K562 (cell line): ENCODE measurements around the gene PET100. TPM values are rescaled to one million over a fixed set of nuclear protein-coding genes. Genes with fewer than 3 reads are reported as not detected.

Experiments used
- BMI1 ChIP-seq: fragments of 150-350 bp; IDR thresholded peaks from 2 replicates; pipeline ENCODE4 v1.6.1; 2014; ENCODE audit warnings: low read length
- CBX5 ChIP-seq: IDR thresholded peaks from 2 replicates; pipeline ENCODE4 v1.6.1; 2014; ENCODE audit warnings: low read depth, borderline replicate concordance
- CHD1 ChIP-seq: fragments of 200-600 bp; sonication (generic); IDR thresholded peaks from one replicate; pipeline ENCODE4 v1.6.1; 2012; ENCODE audit warnings: mild to moderate bottlenecking, moderate library complexity, low read length, inconsistent platforms
- CUX1 ChIP-seq: fragments of 200-800 bp; sonication (Bioruptor generic); IDR thresholded peaks from 2 replicates; pipeline ENCODE4 v1.6.1; 2016; ENCODE audit warnings: missing genetic modification characterization, missing compliant biosample characterization
- DMBX1 ChIP-seq: fragments of 250-450 bp; sonication (Bioruptor Pico); IDR thresholded peaks from 2 replicates; pipeline ENCODE4 v1.8.0; 2022; ENCODE audit warnings: inconsistent platforms, mild to moderate bottlenecking, moderate library complexity, borderline replicate concordance
- ETS1 ChIP-seq: conservative IDR thresholded peaks from 2 replicates; pipeline ENCODE4 v1.6.1; 2011; ENCODE audit warnings: low read depth, mild to moderate bottlenecking, low read length; ENCODE audit not compliant: control insufficient read depth
- GTF2F1 ChIP-seq: IDR thresholded peaks from 2 replicates; pipeline ENCODE4 v1.6.1; 2011; ENCODE audit warnings: low read depth, low read length, improper control_type of control experiment
- KDM4B ChIP-seq, 2 experiments: fragments of 450-650 bp in 1 of 2; sonication (generic) in 1 of 2; IDR thresholded peaks; 2 replicates each; pipeline ENCODE4 v1.6.1; 2016 to 2017; ENCODE audit warnings: borderline replicate concordance in 2 of 2, antibody characterized with exemption in 1 of 2, low read depth in 1 of 2, mild to moderate bottlenecking in 1 of 2
- MTF1 ChIP-seq: fragments of 250-450 bp; sonication (Bioruptor Pico); IDR thresholded peaks from 2 replicates; pipeline ENCODE4 v1.9.0; 2021; ENCODE audit warnings: moderate library complexity, mild to moderate bottlenecking, inconsistent platforms, borderline replicate concordance
- MYBL2 ChIP-seq, 2 experiments: fragments of 450-650 bp in 1 of 2; sonication (generic) in 1 of 2; formaldehyde crosslinking in 1 of 2; IDR thresholded peaks; 2 replicates each; pipeline versions ENCODE4 v1.6.1 to v1.8.1; 2017 to 2022; ENCODE audit warnings: borderline replicate concordance in 1 of 2, inconsistent platforms in 1 of 2, low read depth in 1 of 2, mild to moderate bottlenecking in 1 of 2, missing genetic modification reagents in 1 of 2, moderate library complexity in 1 of 2
- NFRKB ChIP-seq: fragments of 450-650 bp; IDR thresholded peaks from 2 replicates; pipeline ENCODE4 v1.6.1; 2016; ENCODE audit warnings: low read depth
- SMAD4 ChIP-seq: fragments of 250-450 bp; sonication (Bioruptor Pico); conservative IDR thresholded peaks from 2 replicates; pipeline ENCODE4 v1.8.0; 2021; ENCODE audit warnings: inconsistent platforms, mild to moderate bottlenecking, moderate library complexity
- SRSF3 ChIP-seq: fragments of 200-400 bp; formaldehyde crosslinking; IDR thresholded peaks from 2 replicates; pipeline ENCODE4 v1.6.1; 2016; ENCODE audit warnings: mild to moderate bottlenecking, low read length, moderate library complexity; ENCODE audit not compliant: insufficient read depth
- SRSF7 ChIP-seq: fragments of 200-400 bp; formaldehyde crosslinking; optimal IDR thresholded peaks from 2 replicates; pipeline ENCODE3; 2017; ENCODE audit warnings: mild to moderate bottlenecking, low read depth, low read length
- STAG1 ChIP-seq: sonication (generic); formaldehyde crosslinking; IDR thresholded peaks from 2 replicates; pipeline ENCODE4 v1.5.0; 2020; ENCODE audit warnings: missing genetic modification reagents, borderline replicate concordance
- TFAP4 ChIP-seq: sonication (generic); formaldehyde crosslinking; IDR thresholded peaks from 2 replicates; pipeline ENCODE4 v1.8.0; 2022; ENCODE audit warnings: missing genetic modification reagents, mild to moderate bottlenecking, moderate library complexity, borderline replicate concordance
- YBX1 ChIP-seq: fragments of 450-650 bp; IDR thresholded peaks from 2 replicates; pipeline ENCODE4 v1.7.1; 2016; ENCODE audit warnings: mild to moderate bottlenecking
- ZNF24 ChIP-seq: fragments of 450-650 bp; IDR thresholded peaks from 2 replicates; pipeline ENCODE4 v1.6.1; 2016
- ZNF408 ChIP-seq: fragments of 250-450 bp; sonication (Bioruptor Pico); IDR thresholded peaks from 2 replicates; pipeline ENCODE4 v1.4.0; 2020; ENCODE audit warnings: low read depth, mild to moderate bottlenecking, moderate library complexity
- ZNF561 ChIP-seq: fragments of 450-650 bp; formaldehyde crosslinking; conservative IDR thresholded peaks from 2 replicates; pipeline ENCODE4 v1.4.0; 2020; ENCODE audit warnings: mild to moderate bottlenecking, moderate library complexity
- ZNF696 ChIP-seq: fragments of 250-450 bp; sonication (Bioruptor Pico); conservative IDR thresholded peaks from 2 replicates; pipeline ENCODE4 v1.4.0; 2020; ENCODE audit warnings: mild to moderate bottlenecking, moderate library complexity
- polyA plus RNA-seq, 8 experiments: library from polyadenylated mRNA; depleted of rRNA in 4 of 8; stranded (reverse) in 5 of 8; unstranded in 3 of 8; fragments of >200 nt; fragmentation: Nextera tagmentation in 2 of 8; fragmentation: Illumina TruSeq in 1 of 8; extraction: Ambion mirVana in 2 of 8; extraction: Trizol in 1 of 8; gene quantifications; 2 replicates each; pipeline versions ENCODE4 v1.2.1 to v1.2.3, GENCODE V29; 2011 to 2014; ENCODE audit warnings: inconsistent platforms in 1 of 8, missing spikeins in 1 of 8
- total RNA-seq, 7 experiments: library from RNA; depleted of rRNA in 6 of 7; stranded (reverse); fragments of >200 nt in 6 of 7; fragmentation: Illumina TruSeq in 2 of 7; extraction: Trizol in 2 of 7; gene quantifications; 2 replicates each; pipeline versions ENCODE4 v1.2.1 to v1.2.3, GENCODE V29; 2011 to 2021; ENCODE audit warnings: low replicate concordance in 1 of 7

The PET100 gene
- total and polyA plus RNA-seq, 9 of the 15 experiments (the other 6 are each of a cell fraction or from before 2014, with no cell fraction given): 62.3 to 351 (median 98.3) TPM

DNA sequence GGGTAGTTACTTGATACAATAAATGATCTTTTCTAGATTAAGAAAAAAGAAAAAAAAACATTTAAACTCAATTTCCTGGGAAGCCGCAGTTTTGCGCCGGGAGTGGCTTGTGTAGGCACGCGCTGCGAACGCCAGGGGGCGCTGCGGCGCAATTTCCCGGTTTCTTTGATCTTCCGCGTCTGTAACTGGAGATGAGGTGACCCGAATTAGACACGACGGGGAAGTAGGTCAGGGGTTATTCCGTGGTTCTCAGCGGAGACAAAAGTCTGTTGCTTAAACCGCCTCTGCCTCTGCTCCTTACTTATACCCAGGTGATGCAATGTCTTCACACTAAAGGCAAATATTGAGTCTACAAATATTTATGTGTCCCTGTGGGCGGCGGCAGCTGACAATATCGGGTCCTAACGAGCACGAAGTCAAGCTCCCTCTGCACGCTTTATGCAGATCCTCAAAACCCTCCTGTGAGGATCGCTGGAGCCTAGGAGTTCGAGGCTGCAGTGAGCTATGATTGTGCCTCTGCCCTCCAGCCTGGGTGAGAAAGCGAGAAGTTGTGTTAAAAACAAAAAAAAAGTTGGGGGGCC lies 22.6 kb downstream of the PET100 start (continued):
- TF ChIP-seq ETS1 (no peak), ZNF408 (no peak), ZNF24 (no peak), ZNF696 (CRISPR knock-in tag) (no peak), ZNF561 (CRISPR knock-in tag) (no peak), CBX5 (no peak), DMBX1 (CRISPR knock-in tag) (peak; percentile 53; the same call in 1 of the 2 replicates), TFAP4 (CRISPR knock-in tag) (peak; percentile 65; the same call in 1 of the 2 replicates), STAG1 (CRISPR knock-in tag) (no peak), MTF1 (CRISPR knock-in tag) (no peak), GTF2F1 (no peak), SMAD4 (CRISPR knock-in tag) (peak; percentile 99), SRSF7 (no peak), KDM4B (IDR thresholded peaks at IDR 0.05; ENCODE audit: borderline replicate concordance in 2 of 2, low read depth in 1 of 2) (no peak), MYBL2 (IDR thresholded peaks at IDR 0.05; ENCODE audit: low read depth) (no peak), MYBL2 (CRISPR knock-in tag; IDR thresholded peaks at IDR 0.05; ENCODE audit: borderline replicate concordance) (no peak), CHD1 (no peak), SRSF3 (no peak), CUX1 (CRISPR knock-in tag) (no peak), NFRKB (0 out of 2 replicates have a peak, but pooled peaks have one; percentile 20), YBX1 (no peak), BMI1 (no peak)
